Adrenal gland (tissue), 12 donors: ENCODE data around the gene HIBADH. TPM values are rescaled to one million over a fixed set of nuclear protein-coding genes. Genes with fewer than 3 reads are reported as not detected.
A peak's percentile ranks its signal among the peaks of the same experiment; 100 is the strongest.

Experiments used
- DNase-seq, 7 donors: peaks; one replicate each; pipeline ENCODE4 v3.0.0-alpha.2; 2019 to 2020
- H3K27ac ChIP-seq, 5 donors: fragments of 200-600 bp; sonication (generic) in 4 of 5; 1 replicate in 3 of 5; 2 replicates in 2 of 5; pipeline versions ENCODE4 v1.5.1 to v1.8.0; 2016 to 2020; ENCODE audit warnings: mild to moderate bottlenecking in 1 of 5
- H3K27me3 ChIP-seq: fragments of 200-600 bp; 2 replicates; pipeline ENCODE4 v1.8.0; 2021
- H3K36me3 ChIP-seq, 2 donors: fragments of 200-600 bp; replicated peaks in 1 of 2; 1 replicate in 1 of 2; 2 replicates in 1 of 2; pipeline versions ENCODE4 v1.5.1 to v1.8.0; 2018 to 2022
- H3K4me1 ChIP-seq, 2 donors: fragments of 200-600 bp; replicated peaks in 1 of 2; 1 replicate in 1 of 2; 2 replicates in 1 of 2; pipeline versions ENCODE4 v1.5.1 to v1.8.0; 2018 to 2021
- H3K4me3 ChIP-seq, 4 donors: fragments of 200-600 bp; sonication (generic) in 3 of 4; one replicate each; pipeline ENCODE4 v1.5.1; 2016 to 2018
- H3K9me3 ChIP-seq, 3 donors: fragments of 200-600 bp; sonication (generic) in 1 of 3; replicated peaks in 1 of 3; 1 replicate in 2 of 3; 2 replicates in 1 of 3; pipeline versions ENCODE4 v1.5.1 to v1.8.0; 2016 to 2021
- POLR2A ChIP-seq, 2 donors: fragments of 450-650 bp; IDR thresholded peaks; one replicate each; pipeline ENCODE4 v1.6.1; 2017; ENCODE audit warnings: antibody characterized with exemption in 2 of 2, mild to moderate bottlenecking in 2 of 2, moderate library complexity in 1 of 2
- WGBS, 4 donors: extraction: QIAGEN DNeasy Blood & Tissue Kit in 2 of 4; methylation state at CpG; one replicate each; pipeline versions ENCODE4 v1.1.5 to v1.1.7; 2013 to 2017; 5-methylcytosine and 5-hydroxymethylcytosine counted together
- intact Hi-C, 2 donors: fragments of 100-400 bp; cut with DNase I; formaldehyde crosslinking; loops; one replicate each; pipeline versions ENCODE4 v1.14.1 to v1.15.0; 2022 to 2023
- polyA plus RNA-seq, 3 donors: library from polyadenylated mRNA; stranded (reverse); fragments of 200-250 nt in 2 of 3; fragments of 350-450 nt in 1 of 3; fragmentation: Illumina TruSeq in 1 of 3; extraction: RNeasy Lipid Tissue Mini Kit (QIAGEN cat#74804) in 1 of 3; gene quantifications; one replicate each; pipeline ENCODE4 v1.2.3, GENCODE V29; 2013 to 2014
- total RNA-seq, 9 donors: library from RNA; depleted of rRNA in 4 of 9; stranded (reverse); fragments of >200 nt in 4 of 9; fragments of 120-200 nt in 1 of 9; fragmentation: NEBNext Ultra II Directional in 1 of 9; extraction: Animal tissue kit (Norgen Biotek cat#: 25700) in 1 of 9; gene quantifications; one replicate each; pipeline versions ENCODE4 v1.1.0 to v1.2.4, GENCODE V29; 2013 to 2023
- TF ChIP-seq, protein P1 (sequence below), 6 experiments: fragments of 450-650 bp in 4 of 6; fragments of 200-600 bp in 2 of 6; sonication (generic) in 1 of 6; IDR thresholded peaks; 1 replicate in 5 of 6; 2 replicates in 1 of 6; pipeline versions ENCODE4 v1.5.1 to v1.8.0; 2016 to 2021; ENCODE audit warnings: antibody characterized with exemption in 6 of 6, mild to moderate bottlenecking in 2 of 6, moderate library complexity in 1 of 6
- donor health status: healthy with polysubstance abuse.
- donor health status: Bipolar disorder and iron deficiency.
- donor health status: DM: yes; HTN: yes; CAD: no.
- donor health status: DM: no; HTN: no; CAD: no.
- donor health status: DM: no; HTN: no; CAD: no.
- donor health status: DM: yes; HTN: yes; CAD: no.

Gene HIBADH
- total and polyA plus RNA-seq, 12 donors = 42.9 to 227 (median 130) TPM

DNA sequence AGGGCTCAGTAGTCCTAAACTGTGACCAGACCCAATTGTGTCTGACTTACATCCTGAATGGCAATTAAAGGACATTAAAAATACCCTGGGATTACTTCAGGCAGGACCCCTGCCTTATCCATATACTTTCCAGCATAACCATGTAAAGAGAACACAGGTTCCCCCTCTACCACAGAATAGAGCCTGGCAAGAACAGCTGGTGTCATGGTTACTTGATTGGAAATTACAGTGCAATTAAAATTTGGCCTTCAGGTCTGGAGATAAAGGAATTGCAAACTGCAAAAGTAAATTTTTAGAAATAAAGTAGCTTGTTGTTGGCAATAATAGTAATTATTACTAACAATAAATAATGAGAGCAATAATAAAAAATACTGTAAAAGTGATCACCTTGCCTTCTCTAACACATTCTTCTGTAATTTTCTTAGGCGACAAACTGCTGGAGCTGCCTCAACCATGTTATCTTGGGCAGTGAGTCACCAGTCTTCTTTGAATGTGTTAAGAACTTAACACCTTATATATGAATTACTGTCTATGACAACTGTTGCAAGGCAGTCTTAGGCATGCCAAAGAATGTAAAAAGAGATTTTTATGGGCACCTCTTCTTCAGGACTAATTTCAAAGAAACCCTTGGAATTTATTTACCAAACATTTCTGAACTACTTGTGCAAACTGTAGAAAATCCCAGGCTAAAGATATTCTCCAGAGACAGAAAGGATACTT, 53.7 kb downstream of the HIBADH start:
- Histone ChIP-seq H3K36me3 (no peaks in the 10 kb centered on the region), H3K4me3 (no peak overlapping the region), H3K27me3 (no peaks in the 10 kb centered on the region), H3K9me3 (no peaks in the 10 kb centered on the region), H3K4me1 (no peaks in the 10 kb centered on the region), H3K27ac (no peak overlapping the region)
- TF ChIP-seq, protein P1, sequence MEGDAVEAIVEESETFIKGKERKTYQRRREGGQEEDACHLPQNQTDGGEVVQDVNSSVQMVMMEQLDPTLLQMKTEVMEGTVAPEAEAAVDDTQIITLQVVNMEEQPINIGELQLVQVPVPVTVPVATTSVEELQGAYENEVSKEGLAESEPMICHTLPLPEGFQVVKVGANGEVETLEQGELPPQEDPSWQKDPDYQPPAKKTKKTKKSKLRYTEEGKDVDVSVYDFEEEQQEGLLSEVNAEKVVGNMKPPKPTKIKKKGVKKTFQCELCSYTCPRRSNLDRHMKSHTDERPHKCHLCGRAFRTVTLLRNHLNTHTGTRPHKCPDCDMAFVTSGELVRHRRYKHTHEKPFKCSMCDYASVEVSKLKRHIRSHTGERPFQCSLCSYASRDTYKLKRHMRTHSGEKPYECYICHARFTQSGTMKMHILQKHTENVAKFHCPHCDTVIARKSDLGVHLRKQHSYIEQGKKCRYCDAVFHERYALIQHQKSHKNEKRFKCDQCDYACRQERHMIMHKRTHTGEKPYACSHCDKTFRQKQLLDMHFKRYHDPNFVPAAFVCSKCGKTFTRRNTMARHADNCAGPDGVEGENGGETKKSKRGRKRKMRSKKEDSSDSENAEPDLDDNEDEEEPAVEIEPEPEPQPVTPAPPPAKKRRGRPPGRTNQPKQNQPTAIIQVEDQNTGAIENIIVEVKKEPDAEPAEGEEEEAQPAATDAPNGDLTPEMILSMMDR (IDR thresholded peaks at IDR 0.05) = no peak
- intact Hi-C loops = no loop called here
- WGBS, 4 donors = 88 to 97% (median 93%) methylated on average over 1 of the region's 1 CpG
- no peak for DNase-seq

DNA sequence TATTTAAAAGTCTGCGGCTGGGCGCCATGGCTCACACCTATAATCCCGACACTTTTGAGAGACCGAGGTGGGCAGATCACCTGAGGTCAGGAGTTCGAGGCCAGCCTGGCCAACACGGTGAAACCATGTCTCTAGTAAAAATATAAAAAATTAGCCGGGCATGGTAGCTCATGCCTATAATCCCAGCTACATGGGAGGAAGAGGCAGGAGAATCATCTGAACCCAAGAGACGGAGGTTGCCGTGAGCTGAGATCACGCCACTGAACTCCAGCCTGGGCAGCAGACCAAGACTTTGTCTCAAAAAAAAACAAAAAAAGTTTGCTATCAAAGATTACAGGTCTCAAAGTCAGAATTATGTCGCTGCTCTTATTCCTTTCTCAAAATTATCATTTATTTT, 55.5 kb downstream of the HIBADH start:
- DNase-seq = no peak
- H3K36me3 ChIP-seq = no peaks in the 10 kb centered on the region
- no peaks in the 10 kb centered on the region for H3K27me3 ChIP-seq
- WGBS, 4 donors = 95 to 98% (median 96%) methylated on average over 11 of the region's 11 CpGs
- no peaks in the 10 kb centered on the region for H3K4me1 ChIP-seq
- intact Hi-C loops = no loop called here
- no peak overlapping the region for H3K27ac ChIP-seq
- TF ChIP-seq, protein P1 (IDR thresholded peaks at IDR 0.05) = no peak
- no peak for TF ChIP-seq POLR2A (IDR thresholded peaks at IDR 0.05)
- H3K4me3 ChIP-seq = no peak overlapping the region
- H3K9me3 ChIP-seq = no peaks in the 10 kb centered on the region

DNA sequence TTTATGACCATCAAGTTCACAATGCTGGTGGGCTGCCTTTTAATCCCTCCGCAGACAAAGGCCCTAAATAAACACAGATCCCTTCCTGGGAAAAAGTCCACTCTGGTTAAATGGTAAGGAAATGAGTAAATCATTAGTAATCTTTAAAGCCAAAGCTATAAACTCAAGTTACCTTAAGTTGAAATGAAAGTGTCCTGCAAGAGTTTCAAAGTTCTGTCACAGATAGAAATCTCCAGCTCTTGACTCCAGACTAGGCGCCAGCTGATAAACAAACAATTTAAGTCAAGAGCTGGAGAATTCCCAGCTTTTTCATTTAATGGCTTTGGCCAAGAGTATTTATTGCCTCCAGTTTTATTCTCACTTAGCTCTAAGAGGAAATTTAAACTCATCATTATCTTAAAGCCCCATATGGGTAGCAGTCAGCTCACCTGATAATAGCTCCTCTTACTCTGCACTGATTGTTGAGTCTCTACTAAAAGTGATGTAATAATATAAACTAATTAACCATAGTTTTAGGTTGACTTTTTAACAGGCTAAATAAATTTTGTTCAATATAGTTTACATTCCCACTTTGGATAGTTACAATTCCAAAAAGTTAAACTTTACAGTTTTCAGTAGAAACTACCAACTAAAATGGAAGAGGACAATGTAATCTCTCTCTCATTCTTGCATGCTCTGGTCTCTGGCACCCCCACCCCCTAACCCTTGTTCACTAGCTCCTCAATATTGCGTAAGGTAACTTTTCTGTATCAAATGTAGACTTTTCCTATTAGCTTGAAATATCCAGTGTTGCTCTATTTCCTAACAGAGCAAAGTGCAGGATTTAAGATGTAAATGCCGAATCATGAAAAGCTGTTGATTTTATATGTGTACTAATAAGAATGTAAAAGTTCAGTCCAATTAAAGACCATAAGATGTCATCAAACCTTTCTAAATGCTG, 56.1 kb downstream of the HIBADH start:
- TF ChIP-seq POLR2A (IDR thresholded peaks at IDR 0.05) = no peak
- TF ChIP-seq, protein P1 (IDR thresholded peaks at IDR 0.05) = no peak
- H3K36me3 ChIP-seq = no peaks in the 10 kb centered on the region
- H3K9me3 ChIP-seq = no peaks in the 10 kb centered on the region
- no peaks in the 10 kb centered on the region for H3K27me3 ChIP-seq
- 90 to 96% (median 91%) methylated on average over 4 of the region's 4 CpGs for WGBS, 4 donors
- no peak overlapping the region for H3K27ac ChIP-seq
- intact Hi-C loops = no loop called here
- H3K4me1 ChIP-seq = no peaks in the 10 kb centered on the region
- H3K4me3 ChIP-seq = no peak overlapping the region
- no peak for DNase-seq

DNA sequence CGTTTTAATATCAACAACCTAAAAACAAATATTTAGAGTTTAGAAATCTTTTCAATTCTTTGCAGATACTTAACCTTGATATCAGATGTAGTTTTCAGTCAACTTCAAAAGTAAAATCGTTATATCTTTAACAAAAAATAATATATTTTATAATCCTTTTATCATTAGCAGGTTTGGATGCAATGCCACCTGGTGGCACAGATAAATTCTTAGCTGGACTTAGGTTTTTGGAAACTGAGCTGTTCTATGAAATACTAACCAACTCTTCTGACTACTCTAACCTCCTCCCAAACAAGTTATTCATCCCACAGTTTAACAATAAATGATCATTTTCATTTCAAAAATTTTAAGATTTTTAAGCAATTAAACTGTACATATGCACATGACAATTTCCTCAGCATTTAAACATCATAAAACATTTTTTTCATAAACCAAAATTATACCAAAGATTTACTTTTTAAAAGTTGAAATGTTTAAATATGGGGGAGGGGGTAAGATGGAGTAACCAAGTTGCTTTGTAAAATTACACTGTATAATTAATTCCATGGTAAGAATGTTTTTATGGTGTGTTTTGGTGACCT, 56.9 kb downstream of the HIBADH start:
- Histone ChIP-seq H3K27me3 (no peaks in the 10 kb centered on the region), H3K36me3 (no peaks in the 10 kb centered on the region), H3K9me3 (no peaks in the 10 kb centered on the region), H3K4me3 (no peak overlapping the region), H3K27ac (no peak overlapping the region), H3K4me1 (no peaks in the 10 kb centered on the region)
- 21 to 30% (median 26%) methylated on average over 2 of the region's 2 CpGs for WGBS, 4 donors
- intact Hi-C loops = no loop called here
- DNase-seq = peak in 1 of 7 donors; percentile 16
- TF ChIP-seq POLR2A (IDR thresholded peaks at IDR 0.05) = no peak
- TF ChIP-seq, protein P1 (IDR thresholded peaks at IDR 0.05) = peak; percentile 16 to 59 (median 32)
